CD4-positive, alpha-beta memory T cell (primary cell): ENCODE measurements around the gene RGSL1. TPM values are rescaled to one million over a fixed set of nuclear protein-coding genes. Genes with fewer than 3 reads are reported as not detected.

Source experiments
- CTCF ChIA-PET: fragments of 350-600 bp; sonication (Branson Sonifier 250); formaldehyde crosslinking; loops from one replicate; lab custom pipeline; 2021; ENCODE audit warnings: inconsistent platforms; ENCODE audit not compliant: partially characterized antibody; lab: Charles Lee
- POLR2A ChIA-PET: fragments of 350-600 bp; sonication (Branson Sonifier 250); formaldehyde crosslinking; loops from one replicate; lab custom pipeline; 2021; ENCODE audit not compliant: partially characterized antibody; lab: Charles Lee
- DNase-seq, 5 donors: peaks; one replicate each; pipeline versions ENCODE4 v3.0.0 to v3.0.0-alpha.2; 2020 to 2022; ENCODE audit warnings: mixed read lengths in 1 of 5
- H3K27ac ChIP-seq: one replicate; pipeline ENCODE4 v1.7.0; 2013; ENCODE audit warnings: low read depth, low read length
- H3K27me3 ChIP-seq: 2 replicates; pipeline ENCODE4 v1.7.0; 2013; ENCODE audit warnings: mild to moderate bottlenecking, low read length, moderate library complexity; ENCODE audit not compliant: insufficient read depth
- H3K36me3 ChIP-seq: 2 replicates; pipeline ENCODE4 v1.7.0; 2013; ENCODE audit warnings: mild to moderate bottlenecking, low read length, moderate library complexity; ENCODE audit not compliant: insufficient read depth
- H3K4me1 ChIP-seq: 2 replicates; pipeline ENCODE4 v1.7.0; 2013; ENCODE audit warnings: mild to moderate bottlenecking, low read length, moderate library complexity; ENCODE audit not compliant: insufficient read depth
- H3K4me3 ChIP-seq, 2 donors: one replicate each; pipeline ENCODE4 v1.7.0; 2013; ENCODE audit warnings: low read length in 2 of 2, mild to moderate bottlenecking in 1 of 2
- H3K9me3 ChIP-seq, 2 donors: one replicate each; pipeline ENCODE4 v1.7.0; 2013; ENCODE audit warnings: low read length in 2 of 2, control low read depth in 1 of 2; ENCODE audit not compliant: control insufficient read depth in 1 of 2
- H3K27ac Mint-ChIP-seq, 7 donors: one replicate each; pipeline ENCODE4 v1.8.0; 2020 to 2021; ENCODE audit warnings: mixed read lengths in 7 of 7, mild to moderate bottlenecking in 6 of 7, inconsistent platforms in 3 of 7, moderate library complexity in 3 of 7
- H3K27me3 Mint-ChIP-seq, 2 donors: one replicate each; pipeline ENCODE4 v1.8.0; 2020 to 2021; ENCODE audit warnings: mixed read lengths in 2 of 2
- H3K36me3 Mint-ChIP-seq, 2 donors: one replicate each; pipeline ENCODE4 v1.8.0; 2020 to 2021; ENCODE audit warnings: mixed read lengths in 2 of 2, inconsistent platforms in 1 of 2, mild to moderate bottlenecking in 1 of 2
- H3K4me1 Mint-ChIP-seq, 4 donors: one replicate each; pipeline ENCODE4 v1.8.0; 2020 to 2021; ENCODE audit warnings: mixed read lengths in 4 of 4, mild to moderate bottlenecking in 1 of 4
- H3K4me3 Mint-ChIP-seq, 8 donors: one replicate each; pipeline ENCODE4 v1.8.0; 2020 to 2021; ENCODE audit warnings: mixed read lengths in 8 of 8, mild to moderate bottlenecking in 7 of 8, moderate library complexity in 6 of 8, inconsistent platforms in 3 of 8
- H3K9me3 Mint-ChIP-seq, 8 donors: one replicate each; pipeline ENCODE4 v1.8.0; 2020 to 2021; ENCODE audit warnings: mixed read lengths in 8 of 8, mild to moderate bottlenecking in 5 of 8, inconsistent platforms in 3 of 8, moderate library complexity in 1 of 8
- intact Hi-C: fragments of 100-400 bp; cut with micrococcal nuclease; formaldehyde crosslinking; loops from one replicate; pipeline ENCODE4 v1.15.1; 2023
- polyA plus RNA-seq, 2 donors: library from polyadenylated mRNA; unstranded; fragments of 300-500 nt; fragmentation: Illumina TruSeq; gene quantifications; one replicate each; pipeline ENCODE4 v1.2.3, GENCODE V29; 2021
- total RNA-seq, 2 experiments: library from RNA; stranded (reverse); gene quantifications; one replicate each; pipeline ENCODE4 v1.2.3, GENCODE V29; 2021

The RGSL1 gene
- total and polyA plus RNA-seq, 4 experiments from 2014 or later, result 0.07 TPM; not detected in 3

- no peaks in the 10 kb centered on the region for H3K27me3 Mint-ChIP-seq
- no peak overlapping the region for H3K4me3 ChIP-seq
- ChIA-PET CTCF (interaction anchor here (1.0 to 16.0 kb wide), 9 partner anchors 9 to 514 kb away, joined by 3 to 707 read pairs (median 5); partner anchors contain the start of genes NPL and RNASEL), POLR2A (interaction anchor here (1.0 to 3.2 kb wide), 5 partner anchors 13 to 184 kb away, joined by 3 to 18 read pairs (median 9); partner anchors contain the start of gene RNASEL)
- H3K4me1 Mint-ChIP-seq, result peaks cover 0 to 18% (median 9%) of the 10 kb centered on the region in 4 donors
- peaks cover 4 to 10% of the 10 kb centered on the region in 2 donors for H3K36me3 Mint-ChIP-seq
- peak; percentile 64 to 77 (median 72) for DNase-seq
- H3K27ac ChIP-seq, result no peak overlapping the region
- intact Hi-C loops, result loop anchor here (1.0 to 10.0 kb wide), 6 partner anchors 61 to 1033 kb away; partner anchors contain the start of genes ARPC5, GLUL and SMG7
- H3K27me3 ChIP-seq, result no peaks in the 10 kb centered on the region
- no peaks in the 10 kb centered on the region for H3K9me3 Mint-ChIP-seq
- no peaks in the 10 kb centered on the region for H3K9me3 ChIP-seq
- H3K36me3 ChIP-seq, result peaks cover 3% of the 10 kb centered on the region
- peaks cover 41% of the 10 kb centered on the region for H3K4me1 ChIP-seq
- no peak overlapping the region for H3K4me3 Mint-ChIP-seq
- H3K27ac Mint-ChIP-seq, result no peak overlapping the region
Observed at GRCh38 chr1:182601416-182601786, 151.5 kb downstream of the RGSL1 start.

DNA sequence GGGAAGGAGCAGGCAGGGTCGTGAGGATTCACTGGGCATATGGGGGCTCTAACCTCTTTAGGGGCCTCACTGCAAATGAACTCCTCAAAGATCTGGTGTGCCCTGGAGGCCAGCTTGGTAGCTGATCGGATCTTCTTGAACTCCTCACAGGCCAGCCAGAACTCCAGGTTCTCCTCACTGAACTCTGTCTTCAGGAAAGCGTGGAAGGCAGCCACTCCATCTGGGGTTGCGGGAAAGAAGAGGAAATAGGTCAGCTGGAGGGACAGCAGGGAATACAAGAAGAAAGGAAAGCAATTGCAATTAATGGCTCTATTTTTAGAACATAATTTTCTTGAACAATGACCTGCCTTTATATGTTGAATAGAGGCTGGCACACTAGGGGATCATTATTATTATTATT lies 152.0 kb downstream of the RGSL1 start:
- H3K4me3 Mint-ChIP-seq, result no peak overlapping the region
- intact Hi-C loops, result loop anchor here (1.0 to 10.0 kb wide), 6 partner anchors 60 to 1033 kb away; partner anchors contain the start of genes ARPC5, GLUL and SMG7
- H3K4me1 Mint-ChIP-seq, result peaks cover 0 to 18% (median 9%) of the 10 kb centered on the region in 4 donors
- ChIA-PET POLR2A (interaction anchor here (1.0 to 3.2 kb wide), 5 partner anchors 13 to 184 kb away, joined by 3 to 18 read pairs (median 9); partner anchors contain the start of gene RNASEL), CTCF (interaction anchor here (0.6 to 16.0 kb wide), 8 partner anchors 12 to 514 kb away, joined by 3 to 707 read pairs (median 4); partner anchors contain the start of genes NPL and RNASEL)
- H3K9me3 ChIP-seq, result no peaks in the 10 kb centered on the region
- peaks cover 41% of the 10 kb centered on the region for H3K4me1 ChIP-seq
- H3K27me3 Mint-ChIP-seq, result no peaks in the 10 kb centered on the region
- no peaks in the 10 kb centered on the region for H3K9me3 Mint-ChIP-seq
- DNase-seq, result no peak
- H3K36me3 ChIP-seq, result peaks cover 3% of the 10 kb centered on the region
- H3K4me3 ChIP-seq, result no peak overlapping the region
- H3K27ac ChIP-seq, result no peak overlapping the region
- H3K27me3 ChIP-seq, result no peaks in the 10 kb centered on the region
- H3K27ac Mint-ChIP-seq, result no peak overlapping the region
- peaks cover 4 to 10% of the 10 kb centered on the region in 2 donors for H3K36me3 Mint-ChIP-seq

DNA sequence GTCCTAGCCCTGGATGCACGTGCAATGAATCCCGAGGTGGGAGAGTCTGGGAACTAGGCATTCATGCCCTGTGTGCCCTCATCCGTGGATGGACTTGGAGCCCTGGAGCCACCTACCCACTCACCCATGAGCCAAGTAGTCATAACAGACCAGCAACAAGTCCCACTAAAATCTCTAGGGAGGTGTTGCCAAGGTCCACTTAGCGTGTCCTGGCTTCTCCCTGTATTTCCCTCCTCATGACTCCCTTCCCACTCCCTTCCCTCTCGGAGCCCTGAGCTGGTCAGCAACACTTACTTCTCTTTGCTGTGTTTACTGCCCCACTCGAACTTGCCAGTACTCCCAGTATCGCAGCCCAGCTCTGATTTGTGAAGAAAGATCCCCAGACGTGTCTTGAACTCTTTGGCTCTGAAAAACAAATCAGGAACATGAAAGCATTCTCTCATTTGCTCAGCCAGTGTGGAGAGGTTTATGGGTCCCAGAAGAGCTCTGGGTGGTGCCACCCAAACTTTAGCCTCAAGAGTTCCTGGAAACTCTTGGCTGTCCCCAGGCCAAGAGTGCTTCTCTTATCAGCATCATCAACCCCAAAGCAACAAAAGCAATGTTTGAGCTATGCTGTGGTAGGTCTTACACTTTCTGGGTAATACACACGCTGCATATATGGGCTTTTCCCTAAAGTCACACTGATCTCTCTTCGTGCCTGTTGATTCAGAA lies 153.1 kb downstream of the RGSL1 start:
- Histone ChIP-seq H3K36me3 (peaks cover 3% of the 10 kb centered on the region), H3K4me3 (peak overlapping the region in 1 of 2 donors; percentile 36), H3K9me3 (no peaks in the 10 kb centered on the region), H3K27ac (peak overlapping the region; percentile 46), H3K27me3 (no peaks in the 10 kb centered on the region), H3K4me1 (peaks cover 41% of the 10 kb centered on the region)
- H3K27ac Mint-ChIP-seq, result peak overlapping the region in 2 of 7 donors; percentile 95
- H3K4me3 Mint-ChIP-seq, result peak overlapping the region in 7 of 8 donors; percentile 81 to 91 (median 85)
- intact Hi-C loops, result loop anchor here (5.0 to 10.0 kb wide), 5 partner anchors 59 to 1032 kb away; partner anchors contain the start of genes ARPC5, GLUL and SMG7
- no peaks in the 10 kb centered on the region for H3K27me3 Mint-ChIP-seq
- ChIA-PET CTCF (interaction anchor here (0.7 to 16.0 kb wide), 8 partner anchors 8 to 183 kb away, joined by 3 to 707 read pairs (median 4); partner anchors contain the start of gene NPL), POLR2A (interaction anchor here (0.5 to 5.4 kb wide), 8 partner anchors 11 to 265 kb away, joined by 3 to 77 read pairs (median 7); partner anchors contain the start of gene RNASEL)
- H3K36me3 Mint-ChIP-seq, result peaks cover 4 to 10% of the 10 kb centered on the region in 2 donors
- H3K4me1 Mint-ChIP-seq, result peaks cover 0 to 20% (median 12%) of the 10 kb centered on the region in 4 donors
- peak in 3 of 5 donors; percentile 37 to 74 (median 53) for DNase-seq
- H3K9me3 Mint-ChIP-seq, result no peaks in the 10 kb centered on the region

- intact Hi-C loops, result loop anchor here (1.0 to 10.0 kb wide), 10 partner anchors 8 to 1031 kb away; partner anchors contain the start of genes ARPC5, DHX9, GLUL and NPL
- peak overlapping the region; percentile 46 for H3K27ac ChIP-seq
Observed at GRCh38 chr1:182603646-182604174, 153.8 kb downstream of the RGSL1 start.

DNA sequence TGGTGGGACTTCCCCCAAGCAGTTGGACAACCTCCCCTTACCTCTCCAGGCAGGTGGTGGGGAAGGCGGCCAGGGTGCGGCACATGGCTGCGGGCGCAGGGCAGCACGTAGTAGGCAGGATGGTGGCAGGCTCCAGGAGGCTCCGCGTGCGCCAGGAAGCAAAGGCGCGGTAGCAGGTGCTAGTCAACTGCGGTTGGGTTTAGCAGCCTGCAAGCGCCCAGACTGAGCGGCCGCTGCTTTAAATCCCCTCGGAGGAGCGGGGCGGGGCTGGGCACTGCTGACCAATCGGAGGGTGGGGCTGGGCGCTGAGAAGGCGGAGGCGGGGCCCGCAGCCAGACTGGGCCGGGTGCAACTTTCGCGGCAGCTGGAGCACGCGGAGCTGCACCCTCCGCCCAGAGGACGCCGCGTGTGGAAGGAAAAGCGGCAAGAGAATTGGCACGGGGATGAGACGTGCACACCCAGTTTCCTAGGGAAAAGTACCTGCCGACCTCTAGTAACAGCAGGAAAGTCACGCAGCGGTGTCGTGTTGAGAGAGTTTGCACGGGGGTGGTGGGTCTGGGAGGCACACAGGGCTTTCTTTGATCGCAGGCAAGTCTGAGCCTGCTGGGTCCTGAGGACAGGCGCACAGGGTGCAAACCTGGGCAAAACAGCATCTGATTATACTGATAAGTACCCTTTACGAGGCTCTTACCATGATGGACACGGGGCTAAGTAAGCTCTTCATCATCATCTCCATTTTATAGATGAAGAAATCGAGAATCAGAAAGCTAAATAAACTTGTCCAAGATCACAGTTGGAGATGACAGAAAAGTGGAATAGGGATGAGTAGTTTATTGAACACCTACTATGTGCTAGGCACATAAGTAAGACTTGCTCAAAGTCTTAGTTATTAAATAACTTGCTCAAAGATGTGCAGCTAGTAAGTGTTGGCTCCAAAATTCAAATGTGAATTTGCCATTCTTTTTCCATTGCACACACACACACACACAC lies 154.5 kb downstream of the RGSL1 start, which contains the start of gene RGS16:
Gene RGS16 (minus strand): TSS at position 215 of the 990 bp plus-strand sequence. CDS start 130 bp downstream, at position 85.
- H3K27ac ChIP-seq, result peak within 1 kb of the TSS; percentile 46
- peak within 1 kb of the TSS in 5 of 7 donors; percentile 36 to 95 (median 73) for H3K27ac Mint-ChIP-seq

More at GRCh38 chr1:182603646-182604174, 153.8 kb downstream of the RGSL1 start:
- peak overlapping the region in 2 of 7 donors; percentile 95 for H3K27ac Mint-ChIP-seq
- ChIA-PET POLR2A (interaction anchor here (0.5 to 5.4 kb wide), 9 partner anchors 11 to 265 kb away, joined by 3 to 77 read pairs (median 6); partner anchors contain the start of gene RNASEL), CTCF (interaction anchor here (0.7 to 16.0 kb wide), 8 partner anchors 8 to 183 kb away, joined by 3 to 707 read pairs (median 4); partner anchors contain the start of gene NPL)
- peaks cover 0 to 20% (median 12%) of the 10 kb centered on the region in 4 donors for H3K4me1 Mint-ChIP-seq
- Histone ChIP-seq H3K4me1 (peaks cover 41% of the 10 kb centered on the region), H3K9me3 (no peaks in the 10 kb centered on the region), H3K27me3 (no peaks in the 10 kb centered on the region), H3K4me3 (peak overlapping the region; percentile 36 to 39), H3K36me3 (peaks cover 3% of the 10 kb centered on the region)
- no peaks in the 10 kb centered on the region for H3K9me3 Mint-ChIP-seq
- peak in 2 of 5 donors; percentile 16 to 20 for DNase-seq
- peaks cover 4 to 10% of the 10 kb centered on the region in 2 donors for H3K36me3 Mint-ChIP-seq
- H3K27me3 Mint-ChIP-seq, result no peaks in the 10 kb centered on the region
- peak overlapping the region in 7 of 8 donors; percentile 81 to 91 (median 85) for H3K4me3 Mint-ChIP-seq

More for the DNA sequence above, 154.5 kb downstream of the RGSL1 start, which contains the start of gene RGS16:
- H3K27me3 Mint-ChIP-seq, result no peaks in the 10 kb centered on the region
- peak within 1 kb of the TSS in 7 of 8 donors; percentile 81 to 91 (median 85) for H3K4me3 Mint-ChIP-seq
- Histone ChIP-seq H3K9me3 (no peaks in the 10 kb centered on the region), H3K4me3 (peak within 1 kb of the TSS; percentile 36 to 39), H3K27me3 (no peaks in the 10 kb centered on the region), H3K4me1 (peaks cover 41% of the 10 kb centered on the region), H3K36me3 (peaks cover 3% of the 10 kb centered on the region)
- peaks cover 4 to 7% of the 10 kb centered on the region in 2 donors for H3K36me3 Mint-ChIP-seq
- CTCF ChIA-PET, result interaction anchor here (1.0 to 16.0 kb wide), 8 partner anchors 7 to 524 kb away, joined by 3 to 707 read pairs (median 4); partner anchors contain the start of gene NPL
- H3K9me3 Mint-ChIP-seq, result no peaks in the 10 kb centered on the region
- H3K4me1 Mint-ChIP-seq, result peaks cover 0 to 20% (median 12%) of the 10 kb centered on the region in 4 donors
- intact Hi-C loops, result loop anchor here (1.0 to 10.0 kb wide), 10 partner anchors 9 to 1030 kb away; partner anchors contain the start of genes ARPC5, DHX9, GLUL and NPL
- peak; percentile 81 to 89 (median 82) for DNase-seq
- POLR2A ChIA-PET, result interaction anchor here (0.8 to 5.4 kb wide), 12 partner anchors 9 to 236 kb away, joined by 3 to 77 read pairs (median 4); partner anchors contain the start of gene RNASEL
